Esophagus muscularis mucosa (tissue), 4 donors: ENCODE data around the gene PRR5.

Source experiments
- EP300 ChIP-seq: sonication (generic); formaldehyde crosslinking; IDR thresholded peaks from one replicate; pipeline ENCODE4 v1.6.1; 2017; ENCODE audit warnings: antibody characterized with exemption
- POLR2A ChIP-seq: fragments of 450-650 bp; IDR thresholded peaks from one replicate; pipeline ENCODE4 v1.6.1; 2017; ENCODE audit warnings: antibody characterized with exemption, moderate library complexity, mild to moderate bottlenecking, low read depth
- POLR2AphosphoS5 ChIP-seq, 2 donors: sonication (generic); formaldehyde crosslinking; IDR thresholded peaks; one replicate each; pipeline ENCODE4 v1.6.1; 2017; ENCODE audit warnings: antibody characterized with exemption in 2 of 2
- TF ChIP-seq, protein P1 (sequence below), 3 experiments: fragments of 200-600 bp in 2 of 3; fragments of 450-650 bp in 1 of 3; sonication (generic) in 2 of 3; IDR thresholded peaks; one replicate each; pipeline ENCODE4 v1.5.1; 2017 to 2019; ENCODE audit warnings: antibody characterized with exemption in 3 of 3, mild to moderate bottlenecking in 2 of 3, moderate library complexity in 1 of 3

DNA sequence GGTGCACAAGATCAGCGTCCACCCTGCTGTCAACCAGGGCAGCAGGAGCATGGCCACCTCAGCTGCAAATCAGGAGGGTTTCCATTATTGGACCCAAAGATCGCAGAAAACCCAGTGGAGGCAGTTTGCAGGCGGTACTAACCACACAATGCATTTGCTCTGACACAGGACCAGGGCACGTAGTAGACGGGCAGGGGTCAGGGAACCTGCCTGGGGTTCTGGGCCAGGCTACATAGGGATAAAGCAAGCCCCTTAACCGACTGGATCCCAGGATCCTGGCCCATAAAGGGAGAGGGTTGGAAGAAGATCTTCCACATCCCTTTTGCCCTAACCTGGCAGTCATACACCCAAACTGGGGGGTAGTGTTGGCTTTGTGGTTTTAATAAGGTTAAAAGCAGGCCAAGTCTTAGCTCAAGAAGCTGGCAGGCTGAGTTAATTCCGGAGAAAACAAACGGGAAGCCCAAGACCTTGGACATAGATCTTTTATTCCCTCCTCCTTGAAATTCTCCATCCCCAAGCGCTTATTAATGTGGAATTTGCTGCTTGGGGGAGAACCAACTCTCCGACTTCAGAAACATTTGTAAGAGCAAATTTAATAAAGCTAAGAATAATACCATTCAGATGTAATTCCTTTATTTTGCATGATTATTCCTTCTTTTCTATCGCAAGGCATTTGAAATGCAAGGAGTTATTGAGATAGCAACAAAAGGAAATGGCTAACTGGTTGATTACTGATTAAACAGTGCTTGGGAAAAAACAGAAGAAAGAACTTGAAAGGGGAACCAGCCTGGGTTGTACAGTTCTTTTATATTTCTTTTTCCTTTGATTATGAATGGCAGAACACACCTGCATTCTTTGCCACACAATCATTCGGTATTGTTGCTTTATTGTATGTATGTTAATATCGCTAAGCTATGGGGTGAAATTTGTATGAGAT, 44.1 kb downstream of the PRR5 start:
- TF ChIP-seq, protein P1, sequence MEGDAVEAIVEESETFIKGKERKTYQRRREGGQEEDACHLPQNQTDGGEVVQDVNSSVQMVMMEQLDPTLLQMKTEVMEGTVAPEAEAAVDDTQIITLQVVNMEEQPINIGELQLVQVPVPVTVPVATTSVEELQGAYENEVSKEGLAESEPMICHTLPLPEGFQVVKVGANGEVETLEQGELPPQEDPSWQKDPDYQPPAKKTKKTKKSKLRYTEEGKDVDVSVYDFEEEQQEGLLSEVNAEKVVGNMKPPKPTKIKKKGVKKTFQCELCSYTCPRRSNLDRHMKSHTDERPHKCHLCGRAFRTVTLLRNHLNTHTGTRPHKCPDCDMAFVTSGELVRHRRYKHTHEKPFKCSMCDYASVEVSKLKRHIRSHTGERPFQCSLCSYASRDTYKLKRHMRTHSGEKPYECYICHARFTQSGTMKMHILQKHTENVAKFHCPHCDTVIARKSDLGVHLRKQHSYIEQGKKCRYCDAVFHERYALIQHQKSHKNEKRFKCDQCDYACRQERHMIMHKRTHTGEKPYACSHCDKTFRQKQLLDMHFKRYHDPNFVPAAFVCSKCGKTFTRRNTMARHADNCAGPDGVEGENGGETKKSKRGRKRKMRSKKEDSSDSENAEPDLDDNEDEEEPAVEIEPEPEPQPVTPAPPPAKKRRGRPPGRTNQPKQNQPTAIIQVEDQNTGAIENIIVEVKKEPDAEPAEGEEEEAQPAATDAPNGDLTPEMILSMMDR (IDR thresholded peaks at IDR 0.05): no peak
- TF ChIP-seq POLR2A (no peak), POLR2AphosphoS5 (IDR thresholded peaks at IDR 0.05) (no peak), EP300 (no peak)
